Measurements from ENCODE around the gene CD248. TPM values are rescaled to one million over a fixed set of nuclear protein-coding genes. Genes with fewer than 3 reads are reported as not detected.
"Not testable (repeated sequence)": the region's sequence is repeated elsewhere in the genome, so short reads cannot be mapped to it uniquely, and the experiment has no call there.

Gene CD248
- total RNA-seq, 4 donors from 2014 or later: 6.3 to 23.5 (median 12.3) TPM

- WGBS, 2 donors: 83 to 84% methylated on average over 9 of the region's 9 CpGs
- no peak for DNase-seq (ENCODE audit: low spot score in 2 of 2)
- intact Hi-C loops (cut with DNase I; ENCODE audit: low total_unique reads): no loop called here
- TF ChIP-seq POLR2A (IDR thresholded peaks at IDR 0.05): no peak
- no peak for TF ChIP-seq CTCF (IDR thresholded peaks at IDR 0.05)
- H3K4me3 ChIP-seq (ENCODE audit: low read depth, poor library complexity, severe bottlenecking): no peak overlapping the region
Measured at GRCh38 chr11:66362481-66363147, 45.8 kb upstream of the CD248 start.

- H3K4me3 ChIP-seq (ENCODE audit: low read depth, poor library complexity, severe bottlenecking): no peak overlapping the region
- 76 to 78% methylated on average over 6 of the region's 6 CpGs for WGBS, 2 donors
- DNase-seq (ENCODE audit: low spot score in 2 of 2): no peak
- intact Hi-C loops (cut with DNase I; ENCODE audit: low total_unique reads): no loop called here
- TF ChIP-seq POLR2A (IDR thresholded peaks at IDR 0.05): no peak
- TF ChIP-seq CTCF (IDR thresholded peaks at IDR 0.05): no peak
Measured at GRCh38 chr11:66361502-66361941, 44.7 kb upstream of the CD248 start.

GRCh38 chr11:66360406-66361073, 43.7 kb upstream of the CD248 start:
- TF ChIP-seq CTCF (IDR thresholded peaks at IDR 0.05): no peak
- no peak for TF ChIP-seq POLR2A (IDR thresholded peaks at IDR 0.05)
- intact Hi-C loops (cut with DNase I; ENCODE audit: low total_unique reads): no loop called here
- no peak overlapping the region for H3K4me3 ChIP-seq (ENCODE audit: low read depth, poor library complexity, severe bottlenecking)
- no peak for DNase-seq (ENCODE audit: low spot score in 2 of 2)
- WGBS, 2 donors: 97 to 99% methylated on average over 15 of the region's 15 CpGs

GRCh38 chr11:66359662-66360087, 42.8 kb upstream of the CD248 start:
- TF ChIP-seq CTCF (IDR thresholded peaks at IDR 0.05): no peak
- no peak for TF ChIP-seq POLR2A (IDR thresholded peaks at IDR 0.05)
- WGBS, 2 donors: 55 to 75% methylated on average over 3 of the region's 3 CpGs
- H3K4me3 ChIP-seq (ENCODE audit: low read depth, poor library complexity, severe bottlenecking): no peak overlapping the region
- no peak for DNase-seq (ENCODE audit: low spot score in 2 of 2)
- intact Hi-C loops (cut with DNase I; ENCODE audit: low total_unique reads): no loop called here

- DNase-seq (ENCODE audit: low spot score in 2 of 2); H3K4me3 ChIP-seq (ENCODE audit: low read depth, poor library complexity, severe bottlenecking); intact Hi-C loops (cut with DNase I; ENCODE audit: low total_unique reads): not testable (repeated sequence)
- 84 to 91% methylated on average over 8 of the region's 8 CpGs for WGBS, 2 donors
Measured at GRCh38 chr11:66350560-66351235, 33.9 kb upstream of the CD248 start.

- intact Hi-C loops (cut with DNase I; ENCODE audit: low total_unique reads): no loop called here
- TF ChIP-seq CTCF (IDR thresholded peaks at IDR 0.05): no peak
- TF ChIP-seq POLR2A (IDR thresholded peaks at IDR 0.05): no peak
- H3K4me3 ChIP-seq (ENCODE audit: low read depth, poor library complexity, severe bottlenecking): no peak overlapping the region
- WGBS, 2 donors: 59 to 65% methylated on average over 2 of the region's 2 CpGs
- DNase-seq (ENCODE audit: low spot score in 2 of 2): no peak
Measured at GRCh38 chr11:66349084-66349386, 32.2 kb upstream of the CD248 start.
